Measurements from ENCODE around the gene TMTC2.
"Not testable (repeated sequence)": the region's sequence is repeated elsewhere in the genome, so short reads cannot be mapped to it uniquely, and the experiment has no call there.

TMTC2 gene

GRCh38 chr12:82842480-82842879, 155.8 kb downstream of the TMTC2 start:
- 80 to 100% methylated on average over 1 to 2 of the region's 3 CpGs for WGBS, 2 experiments (ENCODE audit: insufficient coverage in 2 of 2)
- no peaks in the 10 kb centered on the region for H3K4me1 ChIP-seq (ENCODE audit: control insufficient read depth, insufficient read depth, low read length, poor library complexity, severe bottlenecking)
- no peak overlapping the region for H3K27ac ChIP-seq (ENCODE audit: low read depth, low read length, severe bottlenecking)
- H3K9me3 ChIP-seq (ENCODE audit: control insufficient read depth, low read length): no peaks in the 10 kb centered on the region
- H3K36me3 ChIP-seq (ENCODE audit: control insufficient read depth, insufficient read depth, low read length): no peaks in the 10 kb centered on the region
- H3K4me3 ChIP-seq (ENCODE audit: extremely low read depth, insufficient read depth, low read length, poor library complexity, severe bottlenecking): no peak overlapping the region

DNA sequence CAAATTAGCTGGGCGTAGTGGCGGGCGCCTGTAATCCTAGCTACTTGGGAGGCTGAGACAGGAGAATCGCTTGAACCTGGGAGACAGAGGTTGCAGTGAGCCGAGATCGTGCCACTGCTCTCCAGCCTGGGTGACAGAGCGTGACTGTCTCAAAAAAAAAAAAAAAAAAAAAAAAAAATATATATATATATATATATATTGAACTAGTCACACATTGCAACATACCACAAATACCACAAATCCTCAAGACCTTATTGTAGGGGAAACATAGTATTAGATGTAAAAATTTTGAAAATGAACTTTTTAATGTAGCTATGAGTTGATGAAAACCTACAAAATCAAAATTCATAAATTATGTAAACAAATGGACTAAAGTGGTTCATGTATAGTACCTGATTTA, 158.4 kb downstream of the TMTC2 start:
- not testable (repeated sequence) for H3K4me1 ChIP-seq (ENCODE audit: control insufficient read depth, insufficient read depth, low read length, poor library complexity, severe bottlenecking); H3K36me3 ChIP-seq (ENCODE audit: control insufficient read depth, insufficient read depth, low read length); H3K27ac ChIP-seq (ENCODE audit: low read depth, low read length, severe bottlenecking); H3K9me3 ChIP-seq (ENCODE audit: control insufficient read depth, low read length); H3K4me3 ChIP-seq (ENCODE audit: extremely low read depth, insufficient read depth, low read length, poor library complexity, severe bottlenecking)
- 100% methylated on average over 2 of the region's 7 CpGs; no CpG with 5 or more reads in 1 of the 2 experiments for WGBS, 2 experiments (ENCODE audit: insufficient coverage in 2 of 2)

DNA sequence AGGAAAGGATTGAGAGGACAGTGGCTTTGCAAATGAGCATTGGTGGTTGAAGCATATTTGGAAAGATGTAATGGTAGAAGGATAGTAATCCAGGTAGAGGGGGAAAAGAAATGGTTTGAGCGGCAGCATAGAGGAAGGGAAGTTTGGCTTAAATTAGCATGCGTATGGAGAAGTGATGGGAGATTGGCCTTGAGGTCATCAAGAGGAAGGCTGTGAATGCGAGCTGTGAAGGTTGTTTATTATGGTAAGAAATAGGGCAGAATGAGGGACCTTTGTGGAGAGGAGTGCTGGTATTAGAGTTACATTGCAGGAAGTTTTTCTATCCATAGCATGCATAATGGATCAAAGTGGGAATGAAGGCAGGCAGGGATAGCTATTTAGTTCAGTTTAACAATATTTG, 162.1 kb downstream of the TMTC2 start:
- 71 to 82% methylated on average over 3 of the region's 3 CpGs for WGBS, 2 experiments (ENCODE audit: insufficient coverage in 2 of 2)

GRCh38 chr12:82852529-82852928, 165.8 kb downstream of the TMTC2 start:
- H3K36me3 ChIP-seq (ENCODE audit: control insufficient read depth, insufficient read depth, low read length): no peaks in the 10 kb centered on the region
- WGBS, 2 experiments (ENCODE audit: insufficient coverage in 2 of 2): no CpG with 5 or more reads among the region's 1 CpG
- peaks cover 1% of the 10 kb centered on the region for H3K4me1 ChIP-seq (ENCODE audit: control insufficient read depth, insufficient read depth, low read length, poor library complexity, severe bottlenecking)
- no peak overlapping the region for H3K4me3 ChIP-seq (ENCODE audit: extremely low read depth, insufficient read depth, low read length, poor library complexity, severe bottlenecking)
- H3K9me3 ChIP-seq (ENCODE audit: control insufficient read depth, low read length): no peaks in the 10 kb centered on the region
- H3K27ac ChIP-seq (ENCODE audit: low read depth, low read length, severe bottlenecking): no peak overlapping the region

More for the DNA sequence above, 162.1 kb downstream of the TMTC2 start:
- H3K9me3 ChIP-seq (ENCODE audit: control insufficient read depth, low read length): no peaks in the 10 kb centered on the region
- no peaks in the 10 kb centered on the region for H3K4me1 ChIP-seq (ENCODE audit: control insufficient read depth, insufficient read depth, low read length, poor library complexity, severe bottlenecking)
- no peak overlapping the region for H3K27ac ChIP-seq (ENCODE audit: low read depth, low read length, severe bottlenecking)
- no peaks in the 10 kb centered on the region for H3K36me3 ChIP-seq (ENCODE audit: control insufficient read depth, insufficient read depth, low read length)
- no peak overlapping the region for H3K4me3 ChIP-seq (ENCODE audit: extremely low read depth, insufficient read depth, low read length, poor library complexity, severe bottlenecking)

- Histone ChIP-seq H3K4me3 (ENCODE audit: extremely low read depth, insufficient read depth, low read length, poor library complexity, severe bottlenecking) (no peak overlapping the region), H3K4me1 (ENCODE audit: control insufficient read depth, insufficient read depth, low read length, poor library complexity, severe bottlenecking) (peaks cover 7% of the 10 kb centered on the region), H3K9me3 (ENCODE audit: control insufficient read depth, low read length) (no peaks in the 10 kb centered on the region), H3K36me3 (ENCODE audit: control insufficient read depth, insufficient read depth, low read length) (no peaks in the 10 kb centered on the region), H3K27ac (ENCODE audit: low read depth, low read length, severe bottlenecking) (no peak overlapping the region)
Measured at GRCh38 chr12:82855872-82856271, 169.2 kb downstream of the TMTC2 start.

- no peak overlapping the region for H3K4me3 ChIP-seq (ENCODE audit: extremely low read depth, insufficient read depth, low read length, poor library complexity, severe bottlenecking)
- 92% methylated on average over 6 of the region's 7 CpGs; no CpG with 5 or more reads in 1 of the 2 experiments for WGBS, 2 experiments (ENCODE audit: insufficient coverage in 2 of 2)
- H3K4me1 ChIP-seq (ENCODE audit: control insufficient read depth, insufficient read depth, low read length, poor library complexity, severe bottlenecking): peaks cover 7% of the 10 kb centered on the region
- H3K9me3 ChIP-seq (ENCODE audit: control insufficient read depth, low read length): no peaks in the 10 kb centered on the region
- H3K36me3 ChIP-seq (ENCODE audit: control insufficient read depth, insufficient read depth, low read length): no peaks in the 10 kb centered on the region
- H3K27ac ChIP-seq (ENCODE audit: low read depth, low read length, severe bottlenecking): peak overlapping the region; percentile 59
Measured at GRCh38 chr12:82857276-82857675, 170.6 kb downstream of the TMTC2 start.

- Histone ChIP-seq H3K27ac (ENCODE audit: low read depth, low read length, severe bottlenecking) (peak overlapping the region; percentile 59), H3K36me3 (ENCODE audit: control insufficient read depth, insufficient read depth, low read length) (no peaks in the 10 kb centered on the region), H3K4me1 (ENCODE audit: control insufficient read depth, insufficient read depth, low read length, poor library complexity, severe bottlenecking) (peaks cover 7% of the 10 kb centered on the region), H3K4me3 (ENCODE audit: extremely low read depth, insufficient read depth, low read length, poor library complexity, severe bottlenecking) (no peak overlapping the region), H3K9me3 (ENCODE audit: control insufficient read depth, low read length) (no peaks in the 10 kb centered on the region)
- 55 to 62% methylated on average over 5 of the region's 10 CpGs for WGBS, 2 experiments (ENCODE audit: insufficient coverage in 2 of 2)
Measured at GRCh38 chr12:82857911-82858533, 171.3 kb downstream of the TMTC2 start.

- H3K9me3 ChIP-seq (ENCODE audit: control insufficient read depth, low read length): no peaks in the 10 kb centered on the region
- H3K4me3 ChIP-seq (ENCODE audit: extremely low read depth, insufficient read depth, low read length, poor library complexity, severe bottlenecking): no peak overlapping the region
- no peaks in the 10 kb centered on the region for H3K36me3 ChIP-seq (ENCODE audit: control insufficient read depth, insufficient read depth, low read length)
- H3K27ac ChIP-seq (ENCODE audit: low read depth, low read length, severe bottlenecking): no peak overlapping the region
- no CpG with 5 or more reads among the region's 3 CpGs for WGBS, 2 experiments (ENCODE audit: insufficient coverage in 2 of 2)
- peaks cover 7% of the 10 kb centered on the region for H3K4me1 ChIP-seq (ENCODE audit: control insufficient read depth, insufficient read depth, low read length, poor library complexity, severe bottlenecking)
Measured at GRCh38 chr12:82858534-82858917, 171.8 kb downstream of the TMTC2 start.

- Histone ChIP-seq H3K4me1 (ENCODE audit: control insufficient read depth, insufficient read depth, low read length, poor library complexity, severe bottlenecking) (peaks cover 7% of the 10 kb centered on the region), H3K4me3 (ENCODE audit: extremely low read depth, insufficient read depth, low read length, poor library complexity, severe bottlenecking) (no peak overlapping the region), H3K9me3 (ENCODE audit: control insufficient read depth, low read length) (no peaks in the 10 kb centered on the region), H3K36me3 (ENCODE audit: control insufficient read depth, insufficient read depth, low read length) (no peaks in the 10 kb centered on the region), H3K27ac (ENCODE audit: low read depth, low read length, severe bottlenecking) (no peak overlapping the region)
- WGBS, 2 experiments (ENCODE audit: insufficient coverage in 2 of 2): 80% methylated on average over 1 of the region's 1 CpG; no CpG with 5 or more reads in 1 of the 2 experiments
Measured at GRCh38 chr12:82862069-82862841, 175.5 kb downstream of the TMTC2 start.

GRCh38 chr12:82862876-82863649, 176.4 kb downstream of the TMTC2 start:
- 84 to 88% methylated on average over 2 to 3 of the region's 6 CpGs for WGBS, 2 experiments (ENCODE audit: insufficient coverage in 2 of 2)
- no peaks in the 10 kb centered on the region for H3K36me3 ChIP-seq (ENCODE audit: control insufficient read depth, insufficient read depth, low read length)

More at GRCh38 chr12:82862876-82863649, 176.4 kb downstream of the TMTC2 start:
- H3K27ac ChIP-seq (ENCODE audit: low read depth, low read length, severe bottlenecking): no peak overlapping the region
- H3K9me3 ChIP-seq (ENCODE audit: control insufficient read depth, low read length): no peaks in the 10 kb centered on the region
- H3K4me3 ChIP-seq (ENCODE audit: extremely low read depth, insufficient read depth, low read length, poor library complexity, severe bottlenecking): no peak overlapping the region
- H3K4me1 ChIP-seq (ENCODE audit: control insufficient read depth, insufficient read depth, low read length, poor library complexity, severe bottlenecking): peaks cover under 1% of the 10 kb centered on the region

Measured in mesodermal cell (in vitro differentiated cells).